NCI-H446 (cell line): ENCODE data around the gene ITM2B.
"Not testable (repeated sequence)": the region's sequence is repeated elsewhere in the genome, so short reads cannot be mapped to it uniquely, and the experiment has no call there.

Experiments
- DNase-seq, 2 experiments: peaks; one replicate each; lab custom pipeline; 2025; lab: John Stamatoyannopoulos, UW

Gene ITM2B

GRCh38 chr13:48224701-48225100 lies 8.3 kb upstream of the ITM2B start:
- DNase-seq = no peak

DNA sequence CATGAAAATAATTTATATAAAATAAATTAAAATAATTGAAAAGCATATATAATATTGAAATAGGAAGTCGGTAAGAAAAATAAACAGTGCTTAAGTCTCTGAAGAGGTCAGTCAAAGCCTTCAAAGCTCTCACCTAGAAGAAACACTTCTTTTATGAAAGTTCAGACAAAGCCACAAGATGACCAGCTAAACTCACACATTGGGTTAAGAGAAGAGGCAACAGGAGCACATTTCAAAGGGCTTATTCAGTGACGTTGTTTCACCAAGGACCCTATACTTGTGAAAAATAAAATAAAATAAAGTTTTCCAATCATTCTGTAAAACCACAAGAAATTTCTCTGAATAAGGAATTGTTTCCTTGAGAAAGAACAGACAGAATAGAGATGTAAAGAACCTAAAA lies 2.5 kb upstream of the ITM2B start:
- no peak for DNase-seq

- no peak for DNase-seq
Measured at GRCh38 chr13:48231080-48231479, 1.9 kb upstream of the ITM2B start.

DNA sequence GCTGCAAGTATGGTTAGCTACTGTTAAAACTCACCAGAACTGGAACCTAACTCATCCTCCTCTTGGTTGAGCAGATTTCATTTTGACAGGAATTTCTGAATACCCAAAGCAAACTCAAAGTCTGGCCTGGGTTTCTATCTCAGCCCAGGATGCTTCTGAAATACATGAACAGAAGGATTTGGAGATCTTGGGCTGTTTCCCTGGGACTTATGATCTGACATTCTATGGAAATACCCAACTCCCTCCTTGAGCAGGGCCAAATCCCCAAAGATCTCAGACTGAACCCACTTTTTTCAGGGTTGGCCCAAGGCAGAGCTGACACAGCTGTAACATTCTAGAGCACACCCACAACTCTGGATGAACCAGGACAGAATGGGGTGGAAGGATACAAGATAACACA lies 1.1 kb upstream of the ITM2B start:
- no peak for DNase-seq

DNA sequence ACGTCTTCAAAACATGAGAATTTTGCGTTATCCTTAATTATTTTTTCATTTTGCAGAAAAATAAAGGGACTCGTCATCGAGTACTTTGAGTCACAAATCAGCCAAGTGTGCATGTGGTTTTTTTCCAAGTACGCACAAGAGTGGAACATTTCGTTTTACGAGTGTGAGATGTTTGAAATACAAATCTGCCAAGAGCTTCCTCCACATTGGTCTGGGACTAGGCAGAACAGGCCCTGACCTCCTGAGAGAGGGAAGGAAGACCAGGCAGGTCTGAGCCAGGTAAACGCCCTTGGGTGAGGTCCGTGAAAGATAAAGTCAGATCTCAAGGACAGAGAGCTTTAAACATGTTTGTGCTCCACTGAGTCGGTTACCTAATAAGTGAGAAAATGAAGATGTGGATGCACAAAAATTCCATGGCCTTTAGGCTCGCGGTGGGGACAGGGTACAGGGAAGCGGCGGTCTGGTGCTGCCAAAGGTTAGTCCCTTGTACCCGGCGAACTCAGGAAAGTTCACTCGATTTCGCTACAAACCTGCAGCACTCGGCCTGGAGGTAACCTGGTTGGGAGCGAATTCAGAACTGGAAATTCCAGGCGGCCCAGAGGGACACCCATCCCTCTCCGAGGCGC lies 473 bp upstream of the ITM2B start:
- no peak for DNase-seq

DNA sequence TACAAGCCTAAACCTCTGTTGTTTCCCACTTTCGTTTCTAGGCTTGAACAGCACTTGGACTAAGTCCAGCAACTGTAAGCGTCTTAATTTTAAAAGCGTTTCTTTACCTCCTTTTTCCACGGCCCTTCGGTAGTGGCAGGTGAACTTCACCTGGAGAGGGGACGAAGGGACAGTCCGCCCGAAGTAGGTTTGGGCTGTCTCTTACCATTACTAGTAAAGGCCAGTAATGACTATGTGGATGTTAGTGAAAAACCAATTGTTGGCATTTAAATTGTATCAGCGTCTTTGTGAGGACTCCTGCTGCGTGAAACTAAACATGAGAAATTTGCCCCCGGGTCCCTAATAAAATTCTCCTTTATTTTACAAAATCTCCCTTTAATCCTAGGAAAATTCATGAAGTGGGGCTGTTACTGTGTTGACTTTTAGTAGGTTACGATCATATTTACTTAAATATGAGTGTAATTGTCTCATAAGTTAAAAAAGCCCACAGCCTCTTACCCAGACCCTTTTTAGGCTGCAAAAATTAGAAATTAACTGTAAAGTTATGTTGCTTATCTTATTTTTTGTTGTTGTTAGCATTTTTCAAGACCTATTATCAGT lies 983 bp downstream of the ITM2B start:
- DNase-seq = no peak

DNA sequence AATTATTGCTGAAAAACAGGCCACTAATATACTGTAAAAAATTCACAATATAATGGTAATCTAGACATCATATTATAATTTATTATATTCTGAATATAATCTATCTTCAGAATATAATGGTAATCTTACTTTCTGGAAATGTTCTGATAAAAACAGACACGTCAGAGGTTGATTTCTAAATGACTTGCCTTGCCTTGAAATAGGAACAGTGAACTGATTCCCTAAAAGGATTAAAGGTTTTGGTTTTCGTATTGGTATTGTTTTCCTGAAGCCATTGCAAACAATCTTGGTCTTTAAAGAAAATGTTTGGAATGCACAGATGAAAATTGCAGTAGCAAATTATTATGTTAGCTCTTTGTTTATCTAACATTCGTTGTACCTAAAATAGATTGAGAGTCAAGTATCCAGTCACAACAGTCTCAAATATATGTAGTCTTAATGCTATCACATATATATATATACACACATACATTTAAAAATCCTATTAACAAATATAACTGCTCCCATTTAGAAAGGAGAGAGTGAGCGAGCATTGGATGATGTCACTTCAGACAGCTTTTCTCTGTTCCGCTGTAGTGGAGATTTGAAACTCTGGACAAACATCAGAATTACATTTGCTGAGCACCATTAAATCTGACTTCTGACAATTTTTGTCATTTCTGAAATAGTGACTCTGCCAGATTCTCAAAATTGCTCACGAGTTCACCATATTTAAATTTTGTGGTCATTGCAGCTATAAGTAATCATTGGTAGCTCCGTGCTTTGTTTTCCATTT lies 1.7 kb downstream of the ITM2B start:
- DNase-seq = no peak

- DNase-seq = peak in 1 of 2 experiments; percentile 10
Measured at GRCh38 chr13:48235341-48236135, 2.5 kb downstream of the ITM2B start.

- no peak for DNase-seq
Measured at GRCh38 chr13:48236528-48237353, 3.7 kb downstream of the ITM2B start.

DNA sequence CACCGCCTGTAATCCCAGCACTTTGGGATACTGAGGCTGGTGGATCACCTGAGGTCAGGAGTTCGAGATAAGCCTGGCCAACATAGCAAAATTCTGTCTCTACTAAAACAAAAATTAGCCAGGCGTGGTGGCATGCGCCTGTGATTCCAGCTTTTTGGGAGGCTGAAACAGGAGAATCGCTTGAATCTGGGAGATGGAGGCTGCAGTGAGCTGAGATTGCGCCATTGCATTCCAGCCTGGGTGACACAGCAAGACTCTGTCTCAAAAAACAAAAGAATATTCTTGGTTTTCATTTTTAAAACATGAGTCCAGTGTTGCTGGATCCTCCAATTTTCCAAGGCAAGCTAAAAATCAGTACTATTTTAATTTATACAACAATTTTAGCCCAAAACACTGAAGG lies 6.4 kb downstream of the ITM2B start:
- DNase-seq = not testable (repeated sequence)

GRCh38 chr13:48241651-48242050 lies 8.6 kb downstream of the ITM2B start:
- DNase-seq = no peak

GRCh38 chr13:48242677-48243076 lies 9.7 kb downstream of the ITM2B start:
- DNase-seq = no peak

DNA sequence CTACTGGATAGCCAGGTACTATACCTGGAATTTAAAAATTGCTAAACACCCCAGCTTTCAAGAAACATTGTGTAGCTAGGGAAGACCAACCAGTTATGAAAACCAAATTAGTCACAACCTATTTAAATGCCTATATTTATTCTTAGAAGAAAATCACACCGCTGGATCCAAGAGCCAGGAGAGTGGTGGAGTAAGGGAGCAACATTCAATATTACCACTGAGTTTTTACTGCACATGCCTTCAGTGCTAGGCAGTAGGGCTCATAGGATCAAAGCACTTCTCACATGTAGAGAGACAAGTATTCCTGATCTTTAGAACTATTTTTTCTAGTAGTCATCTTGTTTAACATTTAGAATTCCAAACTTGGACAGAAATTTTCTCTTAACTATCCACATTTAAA lies 11.2 kb downstream of the ITM2B start:
- DNase-seq = no peak

- DNase-seq = no peak
Measured at GRCh38 chr13:48246102-48246501, 13.1 kb downstream of the ITM2B start.

GRCh38 chr13:48249018-48249417 lies 16.0 kb downstream of the ITM2B start:
- no peak for DNase-seq

DNA sequence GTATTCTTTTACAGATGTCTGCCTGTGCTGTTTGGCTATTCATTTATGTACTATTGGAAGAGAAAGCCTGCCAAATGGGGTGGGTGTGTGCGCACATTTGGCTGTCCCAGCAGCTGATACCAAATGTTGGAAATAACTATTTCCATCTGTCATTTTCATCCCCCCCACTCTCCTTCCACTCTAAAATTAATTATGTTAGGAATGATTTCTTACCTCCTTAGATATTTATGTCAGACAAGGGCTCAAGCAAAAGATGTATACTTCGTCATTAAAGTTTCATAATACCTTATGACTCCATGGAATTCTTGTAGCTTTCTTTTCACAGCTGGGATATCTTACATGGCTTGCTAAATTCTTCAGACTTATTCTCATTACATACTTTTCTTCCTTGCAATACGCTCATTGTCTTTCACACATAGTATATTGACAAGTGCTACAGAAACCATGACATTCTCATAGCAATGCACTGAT lies 18.6 kb downstream of the ITM2B start:
- DNase-seq = peak; percentile 33 to 68

- DNase-seq = no peak
Measured at GRCh38 chr13:48252176-48252575, 19.2 kb downstream of the ITM2B start.

- DNase-seq = no peak
Measured at GRCh38 chr13:48253849-48254248, 20.8 kb downstream of the ITM2B start.

DNA sequence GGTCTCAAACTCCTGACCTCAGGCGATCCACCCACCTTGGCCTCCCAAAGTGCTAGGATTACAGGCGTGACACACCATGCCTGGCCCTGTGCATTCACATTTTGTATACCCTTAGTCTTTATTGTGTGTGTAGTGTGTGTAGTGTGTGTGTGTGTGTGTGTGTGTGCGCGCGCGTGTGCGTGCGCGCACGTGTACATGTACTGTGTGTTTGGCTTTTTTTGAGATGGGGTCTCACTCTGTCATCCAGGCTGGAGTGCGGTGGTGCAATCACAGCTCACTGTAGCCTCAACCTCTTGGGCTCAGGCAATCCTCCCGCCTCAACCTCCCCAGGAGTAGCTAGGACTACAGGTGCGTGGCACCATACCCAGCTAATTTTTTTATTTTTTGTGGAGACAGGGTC lies 22.1 kb downstream of the ITM2B start:
- DNase-seq = no peak

DNA sequence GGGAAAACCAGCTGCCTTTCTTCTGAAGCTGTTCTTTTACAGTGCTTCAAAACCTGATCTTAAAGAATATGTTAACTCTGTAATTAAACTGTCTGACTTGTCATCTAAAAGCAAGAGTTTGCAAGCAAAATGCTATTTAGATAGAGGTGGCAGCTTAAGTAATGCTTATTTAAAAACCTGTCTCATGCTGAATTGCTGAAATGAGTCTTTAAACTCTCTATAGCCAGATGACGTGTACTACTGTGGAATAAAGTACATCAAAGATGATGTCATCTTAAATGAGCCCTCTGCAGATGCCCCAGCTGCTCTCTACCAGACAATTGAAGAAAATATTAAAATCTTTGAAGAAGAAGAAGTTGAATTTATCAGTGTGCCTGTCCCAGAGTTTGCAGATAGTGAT lies 22.9 kb downstream of the ITM2B start:
- DNase-seq = no peak

GRCh38 chr13:48258002-48258401 lies 25.0 kb downstream of the ITM2B start:
- no peak for DNase-seq

GRCh38 chr13:48258430-48258829 lies 25.4 kb downstream of the ITM2B start:
- DNase-seq = peak in 1 of 2 experiments; percentile 7
